ENCODE results near the gene S100A13. TPM values are rescaled to one million over a fixed set of nuclear protein-coding genes. Genes with fewer than 3 reads are reported as not detected.
A peak's percentile ranks its signal among the peaks of the same experiment; 100 is the strongest.

S100A13 gene
- total RNA-seq, 2 donors from 2014 or later = 224 to 284 TPM

- Mint-ChIP-seq H3K4me3 (no peak overlapping the region), H3K27me3 (ENCODE audit: insufficient read depth) (peaks cover 7% of the 10 kb centered on the region)
- 97 to 100% methylated on average over 1 of the region's 1 CpG for WGBS, 2 experiments (ENCODE audit: insufficient coverage in 1 of 2, insufficient read length in 1 of 2)
Measured at GRCh38 chr1:153651771-153652170, 24.5 kb upstream of the S100A13 start.

GRCh38 chr1:153649863-153650235, 22.5 kb upstream of the S100A13 start:
- 95 to 100% methylated on average over 1 to 2 of the region's 2 CpGs for WGBS, 2 experiments (ENCODE audit: insufficient coverage in 1 of 2, insufficient read length in 1 of 2)
- Mint-ChIP-seq H3K27ac (peak overlapping the region; percentile 64), H3K4me3 (no peak overlapping the region), H3K36me3 (ENCODE audit: low read depth) (peaks cover 18% of the 10 kb centered on the region), H3K9me3 (no peaks in the 10 kb centered on the region), H3K4me1 (peaks cover 14% of the 10 kb centered on the region), H3K27me3 (ENCODE audit: insufficient read depth) (peaks cover 7% of the 10 kb centered on the region)
- H3K4me3 ChIP-seq (ENCODE audit: low read length) = no peak overlapping the region
- no peak for DNase-seq
- TF ChIP-seq CTCF (conservative IDR thresholded peaks at IDR 0.05) = no peak
- H3K9me3 ChIP-seq (ENCODE audit: control insufficient read depth, low read length) = no peaks in the 10 kb centered on the region
- H3K27me3 ChIP-seq (ENCODE audit: control insufficient read depth, insufficient read depth, low read length, poor library complexity, severe bottlenecking) = no peaks in the 10 kb centered on the region
- peaks cover 21% of the 10 kb centered on the region for H3K36me3 ChIP-seq (ENCODE audit: control insufficient read depth, insufficient read depth, low read length)
- H3K4me1 ChIP-seq (ENCODE audit: control insufficient read depth, insufficient read depth, low read length) = peaks cover 10% of the 10 kb centered on the region
- no peak overlapping the region for H3K27ac ChIP-seq (ENCODE audit: low read depth, low read length)
- H3K9ac ChIP-seq (ENCODE audit: extremely low read depth, low read length, poor library complexity, severe bottlenecking) = no peak overlapping the region

More at GRCh38 chr1:153651771-153652170, 24.5 kb upstream of the S100A13 start:
- no peak for TF ChIP-seq CTCF (conservative IDR thresholded peaks at IDR 0.05)
- no peak overlapping the region for H3K27ac ChIP-seq (ENCODE audit: low read depth, low read length)
- no peaks in the 10 kb centered on the region for H3K27me3 ChIP-seq (ENCODE audit: control insufficient read depth, insufficient read depth, low read length, poor library complexity, severe bottlenecking)
- no peaks in the 10 kb centered on the region for H3K9me3 ChIP-seq (ENCODE audit: control insufficient read depth, low read length)
- H3K9ac ChIP-seq (ENCODE audit: extremely low read depth, low read length, poor library complexity, severe bottlenecking) = no peak overlapping the region
- Mint-ChIP-seq H3K9me3 (no peaks in the 10 kb centered on the region), H3K4me1 (peaks cover 19% of the 10 kb centered on the region), H3K36me3 (ENCODE audit: low read depth) (no peaks in the 10 kb centered on the region), H3K27ac (no peak overlapping the region)
- H3K36me3 ChIP-seq (ENCODE audit: control insufficient read depth, insufficient read depth, low read length) = peaks cover 1% of the 10 kb centered on the region
- no peak for DNase-seq
- peaks cover 10% of the 10 kb centered on the region for H3K4me1 ChIP-seq (ENCODE audit: control insufficient read depth, insufficient read depth, low read length)
- H3K4me3 ChIP-seq (ENCODE audit: low read length) = no peak overlapping the region

GRCh38 chr1:153649137-153649862, 22.0 kb upstream of the S100A13 start:
- H3K4me3 ChIP-seq (ENCODE audit: low read length) = no peak overlapping the region
- peaks cover 26% of the 10 kb centered on the region for H3K36me3 ChIP-seq (ENCODE audit: control insufficient read depth, insufficient read depth, low read length)
- WGBS, 2 experiments (ENCODE audit: insufficient coverage in 1 of 2, insufficient read length in 1 of 2) = 52 to 92% methylated on average over 2 to 3 of the region's 3 CpGs
- no peaks in the 10 kb centered on the region for H3K9me3 ChIP-seq (ENCODE audit: control insufficient read depth, low read length)
- no peak overlapping the region for H3K9ac ChIP-seq (ENCODE audit: extremely low read depth, low read length, poor library complexity, severe bottlenecking)
- Mint-ChIP-seq H3K27me3 (ENCODE audit: insufficient read depth) (peaks cover 7% of the 10 kb centered on the region), H3K36me3 (ENCODE audit: low read depth) (peaks cover 22% of the 10 kb centered on the region), H3K4me1 (peaks cover 14% of the 10 kb centered on the region), H3K9me3 (no peaks in the 10 kb centered on the region), H3K4me3 (no peak overlapping the region), H3K27ac (peak overlapping the region; percentile 64)
- H3K27me3 ChIP-seq (ENCODE audit: control insufficient read depth, insufficient read depth, low read length, poor library complexity, severe bottlenecking) = no peaks in the 10 kb centered on the region
- TF ChIP-seq CTCF (conservative IDR thresholded peaks at IDR 0.05) = no peak
- H3K4me1 ChIP-seq (ENCODE audit: control insufficient read depth, insufficient read depth, low read length) = peaks cover 10% of the 10 kb centered on the region
- DNase-seq = peak; percentile 60
- H3K27ac ChIP-seq (ENCODE audit: low read depth, low read length) = no peak overlapping the region

Data from endodermal cell (in vitro differentiated cells).